GM23338 (cell line): ENCODE measurements around the gene VILL. TPM values are rescaled to one million over a fixed set of nuclear protein-coding genes. Genes with fewer than 3 reads are reported as not detected.

Source experiments
- ATAC-seq: fragments of 200-7000 bp; cut with Tn5 transposase; 3 replicates; pipeline ENCODE4 v1.9.1; 2020
- DNase-seq: peaks from one replicate; pipeline ENCODE4 v3.0.0-alpha.2; 2015; ENCODE audit warnings: low spot score
- H2AFZ ChIP-seq: fragments of 200-600 bp; sonication (generic); 2 replicates; pipeline ENCODE4 v1.8.0; 2016; ENCODE audit warnings: antibody characterized with exemption, mild to moderate bottlenecking, moderate library complexity
- H3F3A ChIP-seq: fragments of 200-600 bp; sonication (generic); replicated peaks from 2 replicates; pipeline ENCODE4 v1.8.0; 2017; ENCODE audit warnings: antibody characterized with exemption, mixed run types, low read depth
- H3K27ac ChIP-seq: fragments of 200-600 bp; sonication (generic); 2 replicates; pipeline ENCODE4 v1.6.1; 2016; ENCODE audit warnings: low read depth
- H3K27me3 ChIP-seq: fragments of 200-600 bp; sonication (generic); 2 replicates; pipeline ENCODE4 v1.8.0; 2016; ENCODE audit warnings: mild to moderate bottlenecking, mixed run types, moderate library complexity; ENCODE audit not compliant: insufficient read depth
- H3K36me3 ChIP-seq: fragments of 200-600 bp; sonication (generic); 2 replicates; pipeline ENCODE4 v1.8.0; 2016; ENCODE audit warnings: mild to moderate bottlenecking; ENCODE audit not compliant: insufficient read depth
- H3K4me1 ChIP-seq: fragments of 200-600 bp; sonication (generic); 2 replicates; pipeline ENCODE4 v1.8.0; 2016; ENCODE audit warnings: mild to moderate bottlenecking, moderate library complexity; ENCODE audit not compliant: insufficient read depth
- H3K4me2 ChIP-seq: fragments of 200-600 bp; sonication (generic); 2 replicates; pipeline ENCODE4 v1.7.1; 2017; ENCODE audit warnings: mixed run types
- H3K4me3 ChIP-seq: fragments of 200-600 bp; sonication (generic); 2 replicates; pipeline ENCODE4 v1.6.1; 2016; ENCODE audit warnings: mixed run types
- H3K79me2 ChIP-seq: fragments of 200-600 bp; sonication (generic); replicated peaks from 2 replicates; pipeline ENCODE4 v1.8.0; 2017; ENCODE audit warnings: mild to moderate bottlenecking; ENCODE audit not compliant: insufficient read depth
- H3K9me2 ChIP-seq: fragments of 200-600 bp; sonication (generic); 2 replicates; pipeline ENCODE4 v1.8.0; 2017; ENCODE audit not compliant: insufficient read depth
- H4K20me1 ChIP-seq: fragments of 200-600 bp; sonication (generic); replicated peaks from 2 replicates; pipeline ENCODE4 v1.8.0; 2017; ENCODE audit warnings: mild to moderate bottlenecking; ENCODE audit not compliant: insufficient read depth
- H3K27ac Mint-ChIP-seq: 2 replicates; pipeline ENCODE4 v1.8.0; 2020; ENCODE audit warnings: inconsistent platforms, mild to moderate bottlenecking, moderate library complexity, mixed read lengths
- H3K27me3 Mint-ChIP-seq: 3 replicates; pipeline ENCODE4 v1.8.0; 2022; ENCODE audit warnings: low read depth, mild to moderate bottlenecking, moderate library complexity, mixed read lengths, inconsistent platforms; ENCODE audit not compliant: insufficient read depth, poor library complexity
- H3K36me3 Mint-ChIP-seq: 3 replicates; pipeline ENCODE4 v1.8.0; 2021; ENCODE audit warnings: low read depth, mild to moderate bottlenecking, inconsistent platforms, moderate library complexity, mixed read lengths
- H3K4me1 Mint-ChIP-seq: 3 replicates; pipeline ENCODE4 v1.8.0; 2020; ENCODE audit warnings: mild to moderate bottlenecking, inconsistent platforms, mixed read lengths
- H3K4me3 Mint-ChIP-seq: 3 replicates; pipeline ENCODE4 v1.8.0; 2021; ENCODE audit warnings: moderate library complexity, mild to moderate bottlenecking, inconsistent platforms, mixed read lengths
- H3K9me3 Mint-ChIP-seq: 3 replicates; pipeline ENCODE4 v1.8.0; 2020; ENCODE audit warnings: moderate library complexity, mild to moderate bottlenecking, inconsistent platforms, mixed read lengths
- CREB1 ChIP-seq: fragments of 250-450 bp; sonication (Bioruptor Pico); IDR thresholded peaks from 2 replicates; pipeline ENCODE4 v1.5.0; 2020; ENCODE audit warnings: low read depth, mild to moderate bottlenecking, moderate library complexity
- CTCF ChIP-seq, 2 experiments: fragments of 200-600 bp in 1 of 2; sonication (generic) in 1 of 2; conservative IDR thresholded peaks; 2 replicates each; pipeline versions ENCODE4 v1.5.1 to v1.6.1; 2016 to 2017; ENCODE audit warnings: antibody characterized with exemption in 2 of 2, low read depth in 2 of 2, mild to moderate bottlenecking in 2 of 2, moderate library complexity in 1 of 2
- ETS1 ChIP-seq: IDR thresholded peaks from 2 replicates; pipeline ENCODE4 v1.6.1; 2016; ENCODE audit warnings: antibody characterized with exemption
- EZH2 ChIP-seq: fragments of 200-600 bp; sonication (generic); IDR thresholded peaks from one replicate; pipeline ENCODE4 v1.8.0; 2017; ENCODE audit warnings: antibody characterized with exemption, mild to moderate bottlenecking, low read depth; ENCODE audit not compliant: unreplicated experiment
- EZH2phosphoT487 ChIP-seq: fragments of 200-600 bp; sonication (generic); IDR thresholded peaks from one replicate; pipeline ENCODE4 v1.8.1; 2018; ENCODE audit warnings: antibody characterized with exemption; ENCODE audit not compliant: unreplicated experiment
- JUNB ChIP-seq: IDR thresholded peaks from one replicate; pipeline ENCODE4 v1.6.1; 2016; ENCODE audit warnings: antibody characterized with exemption; ENCODE audit not compliant: unreplicated experiment
- NANOG ChIP-seq: IDR thresholded peaks from 2 replicates; pipeline ENCODE4 v1.6.1; 2016; ENCODE audit warnings: antibody characterized with exemption, borderline replicate concordance
- POLR2AphosphoS5 ChIP-seq: IDR thresholded peaks from 2 replicates; pipeline ENCODE4 v1.6.1; 2016; ENCODE audit warnings: antibody characterized with exemption, low read depth
- STAT1 ChIP-seq: IDR thresholded peaks from one replicate; pipeline ENCODE4 v1.6.1; 2016; ENCODE audit warnings: antibody characterized with exemption; ENCODE audit not compliant: unreplicated experiment
- ZNF114 ChIP-seq: fragments of 250-450 bp; sonication (Bioruptor Pico); IDR thresholded peaks from 2 replicates; pipeline ENCODE4 v1.5.0; 2020; ENCODE audit warnings: mild to moderate bottlenecking, moderate library complexity
- ZNF331 ChIP-seq: fragments of 250-450 bp; sonication (Bioruptor Pico); IDR thresholded peaks from 2 replicates; pipeline ENCODE4 v1.5.0; 2020; ENCODE audit warnings: low read depth, mild to moderate bottlenecking, moderate library complexity
- ZNF462 ChIP-seq: fragments of 250-450 bp; sonication (Bioruptor Pico); IDR thresholded peaks from 2 replicates; pipeline ENCODE4 v1.5.0; 2020; ENCODE audit warnings: mild to moderate bottlenecking, moderate library complexity
- polyA plus RNA-seq: library from polyadenylated mRNA; unstranded; fragments of >200 nt; fragmentation: Nextera tagmentation; extraction: Ambion mirVana; gene quantifications from 2 replicates; pipeline ENCODE4 v1.2.1, GENCODE V29; 2016
- total RNA-seq: library from RNA; depleted of rRNA; stranded (reverse); fragments of >200 nt; shearing (Covaris generic); gene quantifications from 2 replicates; pipeline ENCODE4 v1.2.3, GENCODE V29; 2014

Gene VILL
- total and polyA plus RNA-seq, 2 experiments from 2014 or later, result 2.7 to 9.8 TPM

- TF ChIP-seq ETS1 (no peak), ZNF331 (no peak), STAT1 (no peak), EZH2 (no peak), CREB1 (CRISPR knock-in tag) (no peak), NANOG (no peak), ZNF114 (CRISPR knock-in tag) (no peak), ZNF462 (CRISPR knock-in tag) (no peak), CTCF (conservative IDR thresholded peaks at IDR 0.05; ENCODE audit: low read depth in 2 of 2) (no peak), POLR2AphosphoS5 (no peak), JUNB (no peak), EZH2phosphoT487 (no peak)
- Mint-ChIP-seq H3K4me3 (no peak overlapping the region), H3K9me3 (no peaks in the 10 kb centered on the region), H3K4me1 (peaks cover under 1% of the 10 kb centered on the region), H3K36me3 (peaks cover 28% of the 10 kb centered on the region), H3K27me3 (peaks cover 15% of the 10 kb centered on the region), H3K27ac (no peak overlapping the region)
- Histone ChIP-seq H3K27me3 (no peaks in the 10 kb centered on the region), H3K36me3 (0 out of 2 replicates have a peak, but pooled peaks cover 3% of the 10 kb centered on the region), H3K79me2 (no peaks in the 10 kb centered on the region; the same call in 1 of the 2 replicates), H3K9me2 (no peaks in the 10 kb centered on the region), H3K4me1 (no peaks in the 10 kb centered on the region), H4K20me1 (peaks cover 3% of the 10 kb centered on the region; the same call in 1 of the 2 replicates), H3F3A (no peaks in the 10 kb centered on the region), H3K4me3 (no peak overlapping the region), H3K27ac (no peak overlapping the region), H3K4me2 (no peak overlapping the region), H2AFZ (no peak overlapping the region)
- DNase-seq (no peak), ATAC-seq (no peak)
Measured at GRCh38 chr3:38018296-38019266, 28.0 kb downstream of the VILL start.
